SK-N-MC (cell line): ENCODE results near the gene XPO1.
"Not testable (repeated sequence)": the region's sequence is repeated elsewhere in the genome, so short reads cannot be mapped to it uniquely, and the experiment has no call there.

Experiments
- DNase-seq: peaks from one replicate; pipeline ENCODE4 v3.0.0-alpha.2; 2011; ENCODE audit warnings: low read depth, low spot score
- H3K27ac ChIP-seq: fragments of 200-600 bp; sonication (generic); 2 replicates; pipeline ENCODE4 v1.5.1; 2016; ENCODE audit warnings: mixed run types
- H3K36me3 ChIP-seq: fragments of 200-600 bp; sonication (generic); 2 replicates; pipeline ENCODE4 v1.6.1; 2017; ENCODE audit warnings: antibody characterized with exemption, low read length, mixed read lengths; ENCODE audit not compliant: insufficient read depth
- H3K4me3 ChIP-seq: fragments of 200-600 bp; sonication (generic); 2 replicates; pipeline ENCODE4 v1.5.1; 2016
- H3K9ac ChIP-seq: fragments of 200-600 bp; sonication (generic); 2 replicates; pipeline ENCODE4 v1.8.0; 2017; ENCODE audit warnings: mixed run types, mixed read lengths; ENCODE audit not compliant: insufficient read length
- H3K9me3 ChIP-seq: fragments of 200-600 bp; sonication (generic); 2 replicates; pipeline ENCODE4 v1.6.1; 2017; ENCODE audit warnings: low read depth, mild to moderate bottlenecking, antibody characterized with exemption, low read length, moderate library complexity, mixed read lengths
- EZH2 ChIP-seq: fragments of 200-600 bp; sonication (generic); IDR thresholded peaks from one replicate; pipeline ENCODE4 v1.6.1; 2017; ENCODE audit warnings: antibody characterized with exemption
- FOXP2 ChIP-seq: optimal IDR thresholded peaks from 2 replicates; pipeline ENCODE3; 2011; ENCODE audit warnings: mild to moderate bottlenecking, moderate library complexity; ENCODE audit not compliant: insufficient read depth; ENCODE audit errors: extremely low read length, control extremely low read depth
- POLR2AphosphoS5 ChIP-seq: IDR thresholded peaks from 2 replicates; pipeline ENCODE4 v1.6.1; 2012; ENCODE audit warnings: mild to moderate bottlenecking, low read depth, low read length, borderline replicate concordance

XPO1 gene

DNA sequence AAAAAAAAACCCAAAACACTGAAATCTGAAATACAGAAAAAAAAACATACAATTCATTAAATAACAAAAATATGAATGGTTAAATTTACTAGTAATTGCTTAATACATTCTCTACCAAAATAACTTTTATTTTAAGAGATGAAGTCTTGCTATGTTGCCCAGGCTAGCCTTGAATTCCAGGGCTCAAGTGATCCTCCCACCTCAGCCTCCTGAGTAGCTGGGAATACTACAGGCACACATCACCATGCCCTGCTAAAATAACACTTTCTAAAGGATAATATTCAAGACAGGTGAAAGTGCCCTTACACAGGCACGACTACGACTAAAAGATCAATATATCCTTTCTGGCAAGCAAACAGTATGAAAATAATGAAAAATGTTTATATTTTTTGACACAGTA, 76.8 kb downstream of the XPO1 start:
- no peak for DNase-seq
- TF ChIP-seq POLR2AphosphoS5: no peak
- TF ChIP-seq EZH2: no peak
- TF ChIP-seq FOXP2: no peak
- H3K9ac ChIP-seq: no peak overlapping the region
- H3K27ac ChIP-seq: no peak overlapping the region
- H3K4me3 ChIP-seq: no peak overlapping the region
- peaks cover 14% of the 10 kb centered on the region for H3K36me3 ChIP-seq
- H3K9me3 ChIP-seq: no peaks in the 10 kb centered on the region

DNA sequence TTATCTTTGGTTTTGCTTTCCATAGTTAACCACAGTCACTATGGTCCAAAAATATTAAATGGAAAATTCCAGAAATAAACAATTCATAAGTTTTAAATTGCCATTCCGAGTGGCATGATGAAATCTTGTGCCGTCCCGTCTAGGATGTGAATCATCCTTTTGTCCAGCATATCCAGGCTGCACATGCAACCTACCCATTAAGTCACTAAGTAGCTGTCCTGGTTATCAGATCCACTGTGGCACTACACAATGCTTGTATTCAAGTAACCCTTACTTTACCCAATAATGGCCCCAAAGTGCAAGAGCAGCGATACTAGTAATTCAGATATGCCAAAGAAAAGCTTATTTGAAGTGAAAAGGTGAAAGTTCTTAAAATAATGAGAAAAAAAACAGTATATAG, 78.0 kb downstream of the XPO1 start:
- Histone ChIP-seq H3K4me3 (no peak overlapping the region), H3K27ac (no peak overlapping the region), H3K9me3 (no peaks in the 10 kb centered on the region), H3K36me3 (peaks cover 14% of the 10 kb centered on the region), H3K9ac (no peak overlapping the region)
- no peak for TF ChIP-seq POLR2AphosphoS5
- DNase-seq: no peak

DNA sequence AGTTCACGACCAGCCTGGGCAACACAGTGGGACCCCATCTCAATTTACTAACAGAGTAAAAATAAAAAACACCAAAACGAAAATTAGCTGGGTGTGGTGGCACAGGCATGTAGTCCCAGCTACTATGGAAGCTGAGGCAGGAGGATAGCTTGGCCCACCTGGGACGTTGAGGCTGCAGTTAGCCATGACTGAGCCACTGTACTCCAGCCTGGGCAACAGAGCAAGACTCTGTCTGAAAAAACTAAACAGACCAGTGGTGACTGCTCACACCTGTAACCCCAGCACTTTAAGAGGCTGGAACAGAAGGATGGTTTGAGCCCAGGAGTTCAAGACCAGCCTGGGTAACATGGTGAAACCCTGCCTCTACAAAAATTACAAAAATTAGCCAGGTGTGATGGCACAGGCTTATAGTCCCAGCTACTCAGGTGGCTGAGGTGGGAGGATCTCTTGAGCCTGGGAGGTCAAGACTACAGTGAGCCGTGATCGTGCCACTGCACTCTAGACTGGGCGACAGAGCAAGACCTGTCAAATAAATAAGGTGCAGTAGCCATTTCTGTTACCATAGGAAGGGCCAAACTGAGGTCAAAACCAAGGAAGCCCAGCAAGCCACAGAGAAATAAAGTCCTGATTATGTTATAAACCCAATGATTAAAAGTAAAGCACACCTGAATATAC, 81.3 kb downstream of the XPO1 start:
- no peak overlapping the region for H3K4me3 ChIP-seq
- H3K36me3 ChIP-seq: peaks cover 10% of the 10 kb centered on the region; the same call in 1 of the 2 replicates
- H3K9me3 ChIP-seq: no peaks in the 10 kb centered on the region
- no peak for DNase-seq
- no peak overlapping the region for H3K9ac ChIP-seq
- no peak for TF ChIP-seq FOXP2
- TF ChIP-seq EZH2: no peak
- no peak for TF ChIP-seq POLR2AphosphoS5
- H3K27ac ChIP-seq: no peak overlapping the region

- peaks cover 13% of the 10 kb centered on the region; the same call in 1 of the 2 replicates for H3K36me3 ChIP-seq
- DNase-seq: no peak
These were observed 81.9 kb downstream of the XPO1 start for GRCh38 chr2:61456070-61456745.

GRCh38 chr2:61454972-61455371, 83.2 kb downstream of the XPO1 start:
- not testable (repeated sequence) for H3K27ac ChIP-seq, H3K9me3 ChIP-seq

More at GRCh38 chr2:61456070-61456745, 81.9 kb downstream of the XPO1 start:
- Histone ChIP-seq H3K4me3 (no peak overlapping the region), H3K27ac (no peak overlapping the region), H3K9me3 (no peaks in the 10 kb centered on the region), H3K9ac (no peak overlapping the region)
- TF ChIP-seq POLR2AphosphoS5: no peak
- no peak for TF ChIP-seq EZH2
- TF ChIP-seq FOXP2: no peak

DNA sequence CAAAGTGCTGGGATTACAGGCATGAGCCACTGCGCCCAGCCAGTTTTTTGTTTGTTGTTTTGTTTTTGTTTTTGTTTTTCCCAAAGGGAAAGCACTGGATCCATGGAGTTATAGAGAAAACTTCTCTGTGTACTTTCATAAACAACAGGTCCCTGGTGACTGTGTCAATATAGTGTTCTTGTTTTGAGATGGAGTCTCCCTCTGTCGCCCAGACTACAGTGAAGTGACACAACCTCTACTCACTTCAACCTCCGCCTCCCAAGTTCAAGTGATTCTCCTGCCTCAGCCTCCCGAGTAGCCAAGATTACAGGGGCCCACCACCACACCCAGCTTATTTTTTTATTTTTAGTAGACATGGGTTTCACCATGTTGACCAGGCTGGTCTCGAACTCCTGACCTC, 83.8 kb downstream of the XPO1 start:
- TF ChIP-seq POLR2AphosphoS5 (no peak), EZH2 (no peak), FOXP2 (no peak)
- no peak overlapping the region for H3K9ac ChIP-seq
- H3K4me3 ChIP-seq: no peak overlapping the region
- H3K9me3 ChIP-seq: no peaks in the 10 kb centered on the region
- H3K27ac ChIP-seq: no peak overlapping the region
- no peak for DNase-seq
- H3K36me3 ChIP-seq: peaks cover 10% of the 10 kb centered on the region; the same call in 1 of the 2 replicates

More at GRCh38 chr2:61454972-61455371, 83.2 kb downstream of the XPO1 start:
- H3K36me3 ChIP-seq, H3K4me3 ChIP-seq, DNase-seq, H3K9ac ChIP-seq: not testable (repeated sequence)

- no peaks in the 10 kb centered on the region for H3K9me3 ChIP-seq
- TF ChIP-seq EZH2: no peak
- TF ChIP-seq POLR2AphosphoS5: no peak
- TF ChIP-seq FOXP2: no peak
These were observed 85.8 kb downstream of the XPO1 start for GRCh38 chr2:61452392-61452791.

GRCh38 chr2:61451178-61451577, 87.0 kb downstream of the XPO1 start:
- TF ChIP-seq FOXP2 (no peak), POLR2AphosphoS5 (no peak), EZH2 (no peak)
- H3K4me3 ChIP-seq: no peak overlapping the region
- no peak overlapping the region for H3K27ac ChIP-seq

More at GRCh38 chr2:61452392-61452791, 85.8 kb downstream of the XPO1 start:
- DNase-seq: no peak
- Histone ChIP-seq H3K9ac (no peak overlapping the region), H3K36me3 (peaks cover 16% of the 10 kb centered on the region; the same call in 1 of the 2 replicates), H3K27ac (no peak overlapping the region), H3K4me3 (no peak overlapping the region)

GRCh38 chr2:61450144-61450543, 88.0 kb downstream of the XPO1 start:
- Histone ChIP-seq H3K36me3 (peaks cover 14% of the 10 kb centered on the region; the same call in 1 of the 2 replicates), H3K4me3 (no peak overlapping the region), H3K27ac (no peak overlapping the region), H3K9me3 (no peaks in the 10 kb centered on the region), H3K9ac (no peak overlapping the region)
- TF ChIP-seq FOXP2 (no peak), EZH2 (no peak)
- DNase-seq: no peak

More at GRCh38 chr2:61451178-61451577, 87.0 kb downstream of the XPO1 start:
- peaks cover 14% of the 10 kb centered on the region; the same call in 1 of the 2 replicates for H3K36me3 ChIP-seq
- no peaks in the 10 kb centered on the region for H3K9me3 ChIP-seq
- no peak overlapping the region for H3K9ac ChIP-seq
- DNase-seq: no peak
